Psoas muscle (tissue), 8 donors: ENCODE results near the gene KRT222. TPM values are rescaled to one million over a fixed set of nuclear protein-coding genes. Genes with fewer than 3 reads are reported as not detected.

Source experiments
- ATAC-seq, 4 donors: fragments of 200-7000 bp; cut with Tn5 transposase; one replicate each; pipeline ENCODE4 v1.9.1; 2020; ENCODE audit warnings: moderate library complexity in 3 of 4, mild to moderate bottlenecking in 2 of 4
- DNase-seq, 2 donors: peaks; one replicate each; pipeline ENCODE4 v3.0.0-alpha.2; 2020
- H3K27ac ChIP-seq: fragments of 200-600 bp; one replicate; pipeline ENCODE4 v1.8.0; 2022
- H3K27me3 ChIP-seq, 3 donors: fragments of 200-600 bp in 1 of 3; one replicate each; pipeline versions ENCODE4 v1.6.1 to v1.8.0; 2013 to 2022; ENCODE audit warnings: low read length in 2 of 3, mild to moderate bottlenecking in 2 of 3, moderate library complexity in 1 of 3; ENCODE audit not compliant: insufficient read depth in 3 of 3
- H3K36me3 ChIP-seq, 2 donors: fragments of 200-600 bp in 1 of 2; one replicate each; pipeline versions ENCODE4 v1.6.1 to v1.8.0; 2013 to 2022; ENCODE audit warnings: low read depth in 1 of 2, mild to moderate bottlenecking in 1 of 2, moderate library complexity in 1 of 2; ENCODE audit not compliant: insufficient read depth in 1 of 2
- H3K4me1 ChIP-seq: fragments of 200-600 bp; one replicate; pipeline ENCODE4 v1.8.0; 2022
- H3K4me3 ChIP-seq: fragments of 200-600 bp; one replicate; pipeline ENCODE4 v1.8.0; 2022; ENCODE audit warnings: mild to moderate bottlenecking
- H3K9me3 ChIP-seq: fragments of 200-600 bp; one replicate; pipeline ENCODE4 v1.8.0; 2022
- CTCF ChIP-seq: fragments of 200-600 bp; IDR thresholded peaks from one replicate; pipeline ENCODE4 v1.8.0; 2022; ENCODE audit warnings: antibody characterized with exemption
- WGBS, 3 donors: extraction: QIAGEN DNeasy Blood & Tissue Kit; methylation state at CpG; one replicate each; pipeline versions ENCODE4 v1.1.6 to v1.1.7; 2013; 5-methylcytosine and 5-hydroxymethylcytosine counted together
- intact Hi-C, 2 donors: fragments of 100-400 bp; cut with DNase I; formaldehyde crosslinking; loops; one replicate each; pipeline versions ENCODE4 v1.11.0 to v1.14.2; 2022
- polyA plus RNA-seq, 3 donors: library from polyadenylated mRNA; stranded (reverse); fragments of 200-250 nt; gene quantifications; one replicate each; pipeline ENCODE4 v1.2.3, GENCODE V29; 2013
- total RNA-seq, 4 donors: library from RNA; stranded (reverse); fragmentation: NEBNext Ultra II Directional in 2 of 4; extraction: Animal tissue kit (Norgen Biotek cat#: 25700) in 2 of 4; gene quantifications; one replicate each; pipeline versions ENCODE4 v1.2.1 to v1.2.4, GENCODE V29; 2021 to 2023
- donor health status: healthy with polysubstance abuse.
- donor health status: DM: no; HTN: no; CAD: no; lungs with moderate emphysema.
- donor health status: Bipolar disorder and iron deficiency.
- donor health status: healthy.
- donor health status: DM: yes; HTN: yes; CAD: no.
- donor health status: DM: no; HTN: no; CAD: no.
- donor health status: DM: no; HTN: no; CAD: no.
- donor health status: DM: yes; HTN: yes; CAD: no.

KRT222 gene
- total and polyA plus RNA-seq, 7 donors, result 0.08 to 0.37 (median 0.21) TPM; not detected in 3

GRCh38 chr17:40703652-40704051 lies 38.7 kb upstream of the KRT222 start, which contains the start of gene KRT24:
Gene KRT24, minus strand, starts transcription at chr17:40703752. Its CDS starts 59 bp downstream, at chr17:40703693.
- ATAC-seq, result no peak
- intact Hi-C loops, result no loop called here
- H3K4me1 ChIP-seq, result peaks cover 10% of the 10 kb centered on the region
- no peak within 1 kb of the TSS for H3K4me3 ChIP-seq
- no peaks in the 10 kb centered on the region for H3K9me3 ChIP-seq
- no peak for TF ChIP-seq CTCF
- H3K27me3 ChIP-seq, result peaks cover 0 to 9% (median 0%) of the 10 kb centered on the region in 3 donors
- H3K36me3 ChIP-seq, result no peaks in the 10 kb centered on the region
- DNase-seq, result no peak
- H3K27ac ChIP-seq, result no peak within 1 kb of the TSS
- 80 to 85% (median 84%) methylated on average over 7 of the region's 7 CpGs for WGBS, 3 donors

GRCh38 chr17:40702271-40702670 lies 37.3 kb upstream of the KRT222 start:
- intact Hi-C loops, result no loop called here
- ATAC-seq, result no peak
- Histone ChIP-seq H3K9me3 (no peaks in the 10 kb centered on the region), H3K4me3 (no peak overlapping the region), H3K27me3 (peaks cover 0 to 11% (median 0%) of the 10 kb centered on the region in 3 donors), H3K4me1 (peaks cover 10% of the 10 kb centered on the region), H3K36me3 (no peaks in the 10 kb centered on the region), H3K27ac (no peak overlapping the region)
- 84 to 91% (median 87%) methylated on average over 3 of the region's 3 CpGs for WGBS, 3 donors
- no peak for DNase-seq
- no peak for TF ChIP-seq CTCF

GRCh38 chr17:40699853-40700252 lies 34.9 kb upstream of the KRT222 start:
- Histone ChIP-seq H3K9me3 (no peaks in the 10 kb centered on the region), H3K27ac (no peak overlapping the region), H3K4me3 (no peak overlapping the region), H3K36me3 (no peaks in the 10 kb centered on the region), H3K27me3 (peaks cover 0 to 15% (median 0%) of the 10 kb centered on the region in 3 donors), H3K4me1 (peaks cover 10% of the 10 kb centered on the region)
- TF ChIP-seq CTCF, result no peak
- 22 to 36% (median 26%) methylated on average over 5 of the region's 5 CpGs for WGBS, 3 donors
- intact Hi-C loops, result no loop called here
- no peak for DNase-seq
- no peak for ATAC-seq

- DNase-seq (no peak), ATAC-seq (peak in 1 of 4 donors; percentile 31)
- Histone ChIP-seq H3K4me3 (no peak overlapping the region), H3K4me1 (peaks cover 10% of the 10 kb centered on the region), H3K36me3 (no peaks in the 10 kb centered on the region), H3K27ac (no peak overlapping the region), H3K27me3 (peaks cover 0 to 10% (median 0%) of the 10 kb centered on the region in 3 donors), H3K9me3 (no peaks in the 10 kb centered on the region)
- intact Hi-C loops, result no loop called here
- WGBS, 3 donors, result 18 to 26% (median 24%) methylated on average over 9 of the region's 9 CpGs
- TF ChIP-seq CTCF, result no peak
Measured at GRCh38 chr17:40699371-40699770, 34.4 kb upstream of the KRT222 start.

GRCh38 chr17:40697297-40697696 lies 32.3 kb upstream of the KRT222 start:
- H3K27ac ChIP-seq, result no peak overlapping the region
- H3K36me3 ChIP-seq, result no peaks in the 10 kb centered on the region
- H3K27me3 ChIP-seq, result peaks cover 0 to 7% (median 0%) of the 10 kb centered on the region in 3 donors
- ATAC-seq (no peak), DNase-seq (no peak)
- intact Hi-C loops, result no loop called here
- H3K4me3 ChIP-seq, result no peak overlapping the region
- H3K4me1 ChIP-seq, result peaks cover 10% of the 10 kb centered on the region
- no peaks in the 10 kb centered on the region for H3K9me3 ChIP-seq
- TF ChIP-seq CTCF, result no peak
- 66 to 71% (median 70%) methylated on average over 7 of the region's 7 CpGs for WGBS, 3 donors
